ENCODE measurements around the gene PDP2.
"Not testable (repeated sequence)": the region's sequence is repeated elsewhere in the genome, so short reads cannot be mapped to it uniquely, and the experiment has no call there.

Gene PDP2

GRCh38 chr16:66889622-66890021, 9.3 kb downstream of the PDP2 start:
- Histone ChIP-seq H3K4me1 (ENCODE audit: insufficient read depth, low read length) (no peaks in the 10 kb centered on the region), H3K9me3 (ENCODE audit: low read length) (no peaks in the 10 kb centered on the region), H3K36me3 (ENCODE audit: insufficient read depth, low read length) (peaks cover 17% of the 10 kb centered on the region), H3K4me3 (ENCODE audit: low read depth in 1 of 2, low read length in 2 of 2) (no peak overlapping the region), H3K9ac (ENCODE audit: low read length) (no peak overlapping the region), H3K27me3 (ENCODE audit: control insufficient read depth in 1 of 2, insufficient read depth in 2 of 2, low read length in 2 of 2) (no peaks in the 10 kb centered on the region), H3K27ac (ENCODE audit: low read depth, low read length) (no peak overlapping the region)

GRCh38 chr16:66890799-66891198, 10.5 kb downstream of the PDP2 start:
- Histone ChIP-seq H3K9ac (ENCODE audit: low read length) (no peak overlapping the region), H3K9me3 (ENCODE audit: low read length) (no peaks in the 10 kb centered on the region), H3K36me3 (ENCODE audit: insufficient read depth, low read length) (peaks cover 8% of the 10 kb centered on the region), H3K27me3 (ENCODE audit: control insufficient read depth in 1 of 2, insufficient read depth in 2 of 2, low read length in 2 of 2) (no peaks in the 10 kb centered on the region), H3K27ac (ENCODE audit: low read depth, low read length) (no peak overlapping the region), H3K4me1 (ENCODE audit: insufficient read depth, low read length) (no peaks in the 10 kb centered on the region), H3K4me3 (ENCODE audit: low read depth in 1 of 2, low read length in 2 of 2) (no peak overlapping the region)

- no peak overlapping the region for H3K9ac ChIP-seq (ENCODE audit: low read length)
- peaks cover 6% of the 10 kb centered on the region for H3K36me3 ChIP-seq (ENCODE audit: insufficient read depth, low read length)
- no peaks in the 10 kb centered on the region for H3K9me3 ChIP-seq (ENCODE audit: low read length)
- no peak overlapping the region for H3K4me3 ChIP-seq (ENCODE audit: low read depth in 1 of 2, low read length in 2 of 2)
- H3K27ac ChIP-seq (ENCODE audit: low read depth, low read length): no peak overlapping the region
- H3K27me3 ChIP-seq (ENCODE audit: control insufficient read depth in 1 of 2, insufficient read depth in 2 of 2, low read length in 2 of 2): no peaks in the 10 kb centered on the region
- no peaks in the 10 kb centered on the region for H3K4me1 ChIP-seq (ENCODE audit: insufficient read depth, low read length)
Observed at GRCh38 chr16:66891360-66891759, 11.0 kb downstream of the PDP2 start.

GRCh38 chr16:66891797-66892196, 11.5 kb downstream of the PDP2 start:
- Histone ChIP-seq H3K36me3 (ENCODE audit: insufficient read depth, low read length) (peaks cover 1% of the 10 kb centered on the region), H3K27me3 (ENCODE audit: control insufficient read depth in 1 of 2, insufficient read depth in 2 of 2, low read length in 2 of 2) (no peaks in the 10 kb centered on the region)

GRCh38 chr16:66894055-66894454, 13.7 kb downstream of the PDP2 start:
- H3K27ac ChIP-seq (ENCODE audit: low read depth, low read length): no peak overlapping the region
- H3K9me3 ChIP-seq (ENCODE audit: low read length): no peaks in the 10 kb centered on the region
- no peaks in the 10 kb centered on the region for H3K36me3 ChIP-seq (ENCODE audit: insufficient read depth, low read length)
- no peak overlapping the region for H3K4me3 ChIP-seq (ENCODE audit: low read depth in 1 of 2, low read length in 2 of 2)
- H3K9ac ChIP-seq (ENCODE audit: low read length): no peak overlapping the region
- peaks cover 6% of the 10 kb centered on the region for H3K4me1 ChIP-seq (ENCODE audit: insufficient read depth, low read length)
- no peaks in the 10 kb centered on the region for H3K27me3 ChIP-seq (ENCODE audit: control insufficient read depth in 1 of 2, insufficient read depth in 2 of 2, low read length in 2 of 2)

More at GRCh38 chr16:66891797-66892196, 11.5 kb downstream of the PDP2 start:
- Histone ChIP-seq H3K4me3 (ENCODE audit: low read depth in 1 of 2, low read length in 2 of 2) (no peak overlapping the region), H3K9me3 (ENCODE audit: low read length) (no peaks in the 10 kb centered on the region), H3K27ac (ENCODE audit: low read depth, low read length) (no peak overlapping the region), H3K4me1 (ENCODE audit: insufficient read depth, low read length) (no peaks in the 10 kb centered on the region), H3K9ac (ENCODE audit: low read length) (no peak overlapping the region)

GRCh38 chr16:66894948-66895688, 14.8 kb downstream of the PDP2 start:
- Histone ChIP-seq H3K4me3 (ENCODE audit: low read depth in 1 of 2, low read length in 2 of 2) (no peak overlapping the region), H3K27ac (ENCODE audit: low read depth, low read length) (no peak overlapping the region), H3K27me3 (ENCODE audit: control insufficient read depth in 1 of 2, insufficient read depth in 2 of 2, low read length in 2 of 2) (no peaks in the 10 kb centered on the region), H3K4me1 (ENCODE audit: insufficient read depth, low read length) (peaks cover 17% of the 10 kb centered on the region), H3K9me3 (ENCODE audit: low read length) (no peaks in the 10 kb centered on the region), H3K36me3 (ENCODE audit: insufficient read depth, low read length) (no peaks in the 10 kb centered on the region), H3K9ac (ENCODE audit: low read length) (no peak overlapping the region)

- no peak overlapping the region for H3K4me3 ChIP-seq (ENCODE audit: low read depth in 1 of 2, low read length in 2 of 2)
- H3K9me3 ChIP-seq (ENCODE audit: low read length): no peaks in the 10 kb centered on the region
- no peaks in the 10 kb centered on the region for H3K27me3 ChIP-seq (ENCODE audit: control insufficient read depth in 1 of 2, insufficient read depth in 2 of 2, low read length in 2 of 2)
- H3K36me3 ChIP-seq (ENCODE audit: insufficient read depth, low read length): no peaks in the 10 kb centered on the region
- H3K9ac ChIP-seq (ENCODE audit: low read length): no peak overlapping the region
- no peak overlapping the region for H3K27ac ChIP-seq (ENCODE audit: low read depth, low read length)
- peaks cover 22% of the 10 kb centered on the region for H3K4me1 ChIP-seq (ENCODE audit: insufficient read depth, low read length)
Observed at GRCh38 chr16:66895689-66895979, 15.3 kb downstream of the PDP2 start.

GRCh38 chr16:66895999-66896398, 15.7 kb downstream of the PDP2 start:
- H3K4me1 ChIP-seq (ENCODE audit: insufficient read depth, low read length): peaks cover 26% of the 10 kb centered on the region
- H3K27ac ChIP-seq (ENCODE audit: low read depth, low read length): no peak overlapping the region
- no peak overlapping the region for H3K9ac ChIP-seq (ENCODE audit: low read length)
- no peaks in the 10 kb centered on the region for H3K36me3 ChIP-seq (ENCODE audit: insufficient read depth, low read length)
- no peaks in the 10 kb centered on the region for H3K27me3 ChIP-seq (ENCODE audit: control insufficient read depth in 1 of 2, insufficient read depth in 2 of 2, low read length in 2 of 2)
- H3K4me3 ChIP-seq (ENCODE audit: low read depth in 1 of 2, low read length in 2 of 2): no peak overlapping the region
- no peaks in the 10 kb centered on the region for H3K9me3 ChIP-seq (ENCODE audit: low read length)

GRCh38 chr16:66896682-66897081, 16.4 kb downstream of the PDP2 start:
- peaks cover 32% of the 10 kb centered on the region for H3K4me1 ChIP-seq (ENCODE audit: insufficient read depth, low read length)
- not testable (repeated sequence) for H3K27me3 ChIP-seq (ENCODE audit: control insufficient read depth in 1 of 2, insufficient read depth in 2 of 2, low read length in 2 of 2); H3K9me3 ChIP-seq (ENCODE audit: low read length); H3K27ac ChIP-seq (ENCODE audit: low read depth, low read length); H3K4me3 ChIP-seq (ENCODE audit: low read depth in 1 of 2, low read length in 2 of 2); H3K36me3 ChIP-seq (ENCODE audit: insufficient read depth, low read length); H3K9ac ChIP-seq (ENCODE audit: low read length)

- Histone ChIP-seq H3K27ac (ENCODE audit: low read depth, low read length) (no peak overlapping the region), H3K9me3 (ENCODE audit: low read length) (no peaks in the 10 kb centered on the region), H3K4me1 (ENCODE audit: insufficient read depth, low read length) (peaks cover 38% of the 10 kb centered on the region), H3K9ac (ENCODE audit: low read length) (no peak overlapping the region), H3K36me3 (ENCODE audit: insufficient read depth, low read length) (no peaks in the 10 kb centered on the region), H3K4me3 (ENCODE audit: low read depth in 1 of 2, low read length in 2 of 2) (no peak overlapping the region), H3K27me3 (ENCODE audit: control insufficient read depth in 1 of 2, insufficient read depth in 2 of 2, low read length in 2 of 2) (no peaks in the 10 kb centered on the region)
Observed at GRCh38 chr16:66898207-66898606, 17.9 kb downstream of the PDP2 start.

GRCh38 chr16:66898933-66899309, 18.6 kb downstream of the PDP2 start:
- Histone ChIP-seq H3K9me3 (ENCODE audit: low read length) (no peaks in the 10 kb centered on the region), H3K27me3 (ENCODE audit: control insufficient read depth in 1 of 2, insufficient read depth in 2 of 2, low read length in 2 of 2) (no peaks in the 10 kb centered on the region), H3K4me3 (ENCODE audit: low read depth in 1 of 2, low read length in 2 of 2) (no peak overlapping the region), H3K27ac (ENCODE audit: low read depth, low read length) (peak overlapping the region; percentile 81), H3K4me1 (ENCODE audit: insufficient read depth, low read length) (peaks cover 46% of the 10 kb centered on the region), H3K36me3 (ENCODE audit: insufficient read depth, low read length) (no peaks in the 10 kb centered on the region), H3K9ac (ENCODE audit: low read length) (peak overlapping the region; percentile 3)

- H3K9me3 ChIP-seq (ENCODE audit: low read length): no peaks in the 10 kb centered on the region
- no peak overlapping the region for H3K4me3 ChIP-seq (ENCODE audit: low read depth in 1 of 2, low read length in 2 of 2)
- H3K9ac ChIP-seq (ENCODE audit: low read length): peak overlapping the region; percentile 3
- H3K4me1 ChIP-seq (ENCODE audit: insufficient read depth, low read length): peaks cover 51% of the 10 kb centered on the region
- H3K36me3 ChIP-seq (ENCODE audit: insufficient read depth, low read length): no peaks in the 10 kb centered on the region
- no peaks in the 10 kb centered on the region for H3K27me3 ChIP-seq (ENCODE audit: control insufficient read depth in 1 of 2, insufficient read depth in 2 of 2, low read length in 2 of 2)
- H3K27ac ChIP-seq (ENCODE audit: low read depth, low read length): peak overlapping the region; percentile 81
Observed at GRCh38 chr16:66899310-66899944, 19.1 kb downstream of the PDP2 start.
